ENCODE measurements around the gene CAT.
"Not testable (repeated sequence)": the region's sequence is repeated elsewhere in the genome, so short reads cannot be mapped to it uniquely, and the experiment has no call there.

GRCh38 chr11:34424826-34425225 lies 13.9 kb upstream of the CAT start:
- TF ChIP-seq, protein P1, sequence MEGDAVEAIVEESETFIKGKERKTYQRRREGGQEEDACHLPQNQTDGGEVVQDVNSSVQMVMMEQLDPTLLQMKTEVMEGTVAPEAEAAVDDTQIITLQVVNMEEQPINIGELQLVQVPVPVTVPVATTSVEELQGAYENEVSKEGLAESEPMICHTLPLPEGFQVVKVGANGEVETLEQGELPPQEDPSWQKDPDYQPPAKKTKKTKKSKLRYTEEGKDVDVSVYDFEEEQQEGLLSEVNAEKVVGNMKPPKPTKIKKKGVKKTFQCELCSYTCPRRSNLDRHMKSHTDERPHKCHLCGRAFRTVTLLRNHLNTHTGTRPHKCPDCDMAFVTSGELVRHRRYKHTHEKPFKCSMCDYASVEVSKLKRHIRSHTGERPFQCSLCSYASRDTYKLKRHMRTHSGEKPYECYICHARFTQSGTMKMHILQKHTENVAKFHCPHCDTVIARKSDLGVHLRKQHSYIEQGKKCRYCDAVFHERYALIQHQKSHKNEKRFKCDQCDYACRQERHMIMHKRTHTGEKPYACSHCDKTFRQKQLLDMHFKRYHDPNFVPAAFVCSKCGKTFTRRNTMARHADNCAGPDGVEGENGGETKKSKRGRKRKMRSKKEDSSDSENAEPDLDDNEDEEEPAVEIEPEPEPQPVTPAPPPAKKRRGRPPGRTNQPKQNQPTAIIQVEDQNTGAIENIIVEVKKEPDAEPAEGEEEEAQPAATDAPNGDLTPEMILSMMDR (IDR thresholded peaks at IDR 0.05) = not testable (repeated sequence)
- TF ChIP-seq POLR2A (IDR thresholded peaks at IDR 0.05) = not testable (repeated sequence)

Data from thyroid gland (tissue), 4 donors.